NB4 (cell line): Measurements from ENCODE around the gene SIX4.

Experiments
- DNase-seq: peaks from one replicate; pipeline ENCODE4 v3.0.0; 2010; ENCODE audit warnings: low read depth
- H3K4me3 ChIP-seq: one replicate; pipeline ENCODE4 v1.5.1; 2011; ENCODE audit warnings: mild to moderate bottlenecking, low read depth, low read length, moderate library complexity
- CTCF ChIP-seq: IDR thresholded peaks from one replicate; pipeline ENCODE4 v1.5.1; 2012; ENCODE audit warnings: low read depth, low read length
- MYC ChIP-seq: IDR thresholded peaks from 2 replicates; pipeline ENCODE4 v1.6.1; 2011; ENCODE audit warnings: low read depth, low read length
- POLR2A ChIP-seq: IDR thresholded peaks from 2 replicates; pipeline ENCODE4 v1.6.1; 2011; ENCODE audit warnings: mild to moderate bottlenecking; ENCODE audit not compliant: insufficient read length; ENCODE audit errors: extremely low read depth
- TF ChIP-seq, protein P1 (sequence below): IDR thresholded peaks from 2 replicates; pipeline ENCODE4 v1.6.1; 2011; ENCODE audit warnings: low read depth, low read length

The SIX4 gene

GRCh38 chr14:60723116-60723906, 840 bp downstream of the SIX4 start:
- DNase-seq, result peak; percentile 63
- H3K4me3 ChIP-seq, result peak overlapping the region; percentile 53
- TF ChIP-seq, protein P1, sequence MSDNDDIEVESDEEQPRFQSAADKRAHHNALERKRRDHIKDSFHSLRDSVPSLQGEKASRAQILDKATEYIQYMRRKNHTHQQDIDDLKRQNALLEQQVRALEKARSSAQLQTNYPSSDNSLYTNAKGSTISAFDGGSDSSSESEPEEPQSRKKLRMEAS, result no peak
- no peak for TF ChIP-seq CTCF
- no peak for TF ChIP-seq MYC
- no peak for TF ChIP-seq POLR2A

GRCh38 chr14:60722357-60723115, 1.6 kb downstream of the SIX4 start:
- TF ChIP-seq MYC (peak; percentile 31; the same call in 1 of the 2 replicates), POLR2A (no peak), CTCF (no peak)
- TF ChIP-seq, protein P1, result peak; percentile 20; the same call in 1 of the 2 replicates
- DNase-seq, result peak; percentile 62
- peak overlapping the region; percentile 53 for H3K4me3 ChIP-seq

DNA sequence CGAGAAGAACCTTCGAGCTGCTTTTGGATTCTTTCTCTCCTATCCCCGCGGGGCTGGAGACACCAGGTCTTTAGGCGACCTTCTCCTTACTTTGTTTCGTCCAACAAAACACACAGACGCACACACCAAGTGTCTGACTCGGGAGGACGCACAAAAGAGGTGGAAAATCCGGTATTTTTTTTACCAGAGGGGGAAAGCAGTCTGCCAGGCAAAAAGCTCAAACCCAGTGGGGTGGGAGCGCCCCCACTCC, 2.1 kb downstream of the SIX4 start:
- no peak for TF ChIP-seq POLR2A
- TF ChIP-seq CTCF, result no peak
- TF ChIP-seq, protein P1, result no peak
- no peak for TF ChIP-seq MYC
- H3K4me3 ChIP-seq, result peak overlapping the region; percentile 53
- peak; percentile 13 for DNase-seq

DNA sequence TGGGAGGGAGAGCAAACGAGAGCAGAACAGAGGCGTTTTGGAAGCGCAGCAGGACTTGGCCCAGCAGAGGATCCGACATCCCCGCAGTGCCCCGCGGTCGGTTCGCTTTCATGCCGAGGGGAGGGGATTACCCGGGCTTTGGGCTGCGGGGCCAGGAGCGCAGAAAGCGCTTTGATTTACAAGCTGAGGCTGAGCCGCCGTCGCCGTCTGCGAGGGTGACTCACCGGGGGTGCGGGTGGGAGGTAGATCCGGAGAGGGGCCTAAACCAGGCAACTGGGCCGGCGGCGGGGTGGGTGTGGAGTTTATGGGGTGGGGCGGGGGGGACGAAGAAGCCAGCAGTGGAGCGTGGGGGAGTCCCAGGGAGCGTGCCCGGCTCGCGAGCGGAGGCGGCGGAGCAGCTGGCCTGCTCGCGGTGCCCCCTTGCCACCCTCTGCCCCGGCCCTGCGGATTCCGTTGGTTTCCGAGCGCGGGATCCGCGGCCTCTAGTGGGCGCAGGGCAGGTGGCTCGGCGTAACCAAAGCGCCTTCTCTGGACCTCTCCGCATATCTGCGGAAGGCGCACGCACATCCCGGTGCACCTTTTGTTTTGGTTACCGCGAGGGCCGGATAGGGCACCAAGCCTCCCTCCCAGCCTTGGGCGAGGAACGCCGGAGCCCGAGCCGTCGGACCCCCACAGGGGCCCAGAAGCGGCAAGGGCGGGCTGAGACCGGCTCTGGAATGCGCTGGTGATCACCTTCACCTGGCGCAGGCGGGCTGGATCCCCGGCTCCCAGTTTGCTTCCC, 2.6 kb downstream of the SIX4 start:
- H3K4me3 ChIP-seq, result peak overlapping the region; percentile 53
- peak; percentile 61 for DNase-seq
- TF ChIP-seq MYC, result no peak
- TF ChIP-seq CTCF, result no peak
- TF ChIP-seq POLR2A, result no peak
- TF ChIP-seq, protein P1, result no peak

- no peak overlapping the region for H3K4me3 ChIP-seq
Measured at GRCh38 chr14:60720962-60721325, 3.2 kb downstream of the SIX4 start.

More at GRCh38 chr14:60720962-60721325, 3.2 kb downstream of the SIX4 start:
- TF ChIP-seq POLR2A (no peak), CTCF (no peak)
- TF ChIP-seq, protein P1, result no peak
- DNase-seq, result no peak
